Gastroesophageal sphincter (tissue), 3 donors: ENCODE data around the gene NGB.

Experiments
- POLR2A ChIP-seq, 2 donors: fragments of 450-650 bp; IDR thresholded peaks; one replicate each; pipeline ENCODE4 v1.6.1; 2017; ENCODE audit warnings: antibody characterized with exemption in 2 of 2, mild to moderate bottlenecking in 2 of 2, moderate library complexity in 1 of 2
- POLR2AphosphoS5 ChIP-seq: sonication (generic); formaldehyde crosslinking; IDR thresholded peaks from one replicate; pipeline ENCODE4 v1.6.1; 2017; ENCODE audit warnings: antibody characterized with exemption
- TF ChIP-seq, protein P1 (sequence below), 4 experiments: fragments of 200-600 bp in 2 of 4; fragments of 450-650 bp in 2 of 4; sonication (generic) in 1 of 4; IDR thresholded peaks; one replicate each; pipeline ENCODE4 v1.5.1; 2017 to 2019; ENCODE audit warnings: antibody characterized with exemption in 4 of 4, mild to moderate bottlenecking in 2 of 4, moderate library complexity in 2 of 4

DNA sequence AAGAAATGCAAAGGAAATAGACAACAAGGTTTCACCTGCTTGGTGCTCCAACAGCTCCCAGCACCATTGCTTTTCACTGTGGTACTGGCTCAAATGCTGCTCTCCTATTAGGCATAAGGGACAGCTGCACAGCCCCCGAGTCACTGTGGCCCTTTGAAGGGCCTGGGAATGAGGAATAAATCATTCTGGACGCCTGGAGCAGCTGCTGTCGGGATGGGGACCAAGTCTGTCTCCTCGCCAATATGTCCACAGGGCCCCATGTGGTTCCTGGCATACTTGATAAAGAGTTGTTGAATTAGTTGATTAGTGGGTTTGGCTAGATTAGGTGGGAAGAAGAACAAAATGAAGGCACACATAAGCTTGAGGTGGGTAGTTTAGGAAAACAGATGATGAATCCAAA lies 13.1 kb upstream of the NGB start:
- TF ChIP-seq, protein P1, sequence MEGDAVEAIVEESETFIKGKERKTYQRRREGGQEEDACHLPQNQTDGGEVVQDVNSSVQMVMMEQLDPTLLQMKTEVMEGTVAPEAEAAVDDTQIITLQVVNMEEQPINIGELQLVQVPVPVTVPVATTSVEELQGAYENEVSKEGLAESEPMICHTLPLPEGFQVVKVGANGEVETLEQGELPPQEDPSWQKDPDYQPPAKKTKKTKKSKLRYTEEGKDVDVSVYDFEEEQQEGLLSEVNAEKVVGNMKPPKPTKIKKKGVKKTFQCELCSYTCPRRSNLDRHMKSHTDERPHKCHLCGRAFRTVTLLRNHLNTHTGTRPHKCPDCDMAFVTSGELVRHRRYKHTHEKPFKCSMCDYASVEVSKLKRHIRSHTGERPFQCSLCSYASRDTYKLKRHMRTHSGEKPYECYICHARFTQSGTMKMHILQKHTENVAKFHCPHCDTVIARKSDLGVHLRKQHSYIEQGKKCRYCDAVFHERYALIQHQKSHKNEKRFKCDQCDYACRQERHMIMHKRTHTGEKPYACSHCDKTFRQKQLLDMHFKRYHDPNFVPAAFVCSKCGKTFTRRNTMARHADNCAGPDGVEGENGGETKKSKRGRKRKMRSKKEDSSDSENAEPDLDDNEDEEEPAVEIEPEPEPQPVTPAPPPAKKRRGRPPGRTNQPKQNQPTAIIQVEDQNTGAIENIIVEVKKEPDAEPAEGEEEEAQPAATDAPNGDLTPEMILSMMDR (IDR thresholded peaks at IDR 0.05), result no peak
- TF ChIP-seq POLR2AphosphoS5, result no peak
- TF ChIP-seq POLR2A (IDR thresholded peaks at IDR 0.05), result no peak
